Heart left ventricle (tissue), 16 donors: ENCODE results near the gene TANGO6. TPM values are rescaled to one million over a fixed set of nuclear protein-coding genes. Genes with fewer than 3 reads are reported as not detected.

Experiments used
- ATAC-seq, 4 donors: fragments of 200-7000 bp; cut with Tn5 transposase; one replicate each; pipeline ENCODE4 v1.9.1; 2020 to 2022; ENCODE audit warnings: moderate library complexity in 4 of 4, mild to moderate bottlenecking in 3 of 4, moderate number of reproducible peaks in 1 of 4
- DNase-seq, 5 donors: peaks; one replicate each; pipeline ENCODE4 v3.0.0-alpha.2; 2020
- H3K27ac ChIP-seq, 12 donors: fragments of 200-600 bp; sonication (generic) in 4 of 12; one replicate each; pipeline versions ENCODE4 v1.5.0 to v1.8.0; 2016 to 2022; ENCODE audit warnings: mild to moderate bottlenecking in 2 of 12
- H3K27me3 ChIP-seq, 9 donors: fragments of 200-600 bp; sonication (generic) in 2 of 9; one replicate each; pipeline versions ENCODE4 v1.5.1 to v1.8.0; 2016 to 2022; ENCODE audit warnings: mild to moderate bottlenecking in 3 of 9
- H3K36me3 ChIP-seq, 9 donors: fragments of 200-600 bp; sonication (generic) in 2 of 9; one replicate each; pipeline versions ENCODE4 v1.5.0 to v1.8.0; 2018 to 2022; ENCODE audit warnings: mild to moderate bottlenecking in 2 of 9
- H3K4me1 ChIP-seq, 12 donors: fragments of 200-600 bp; sonication (generic) in 4 of 12; one replicate each; pipeline versions ENCODE4 v1.5.0 to v1.8.0; 2016 to 2022; ENCODE audit warnings: mild to moderate bottlenecking in 3 of 12
- H3K4me3 ChIP-seq, 12 donors: fragments of 200-600 bp; sonication (generic) in 4 of 12; one replicate each; pipeline versions ENCODE4 v1.5.0 to v1.8.0; 2017 to 2022; ENCODE audit warnings: mild to moderate bottlenecking in 9 of 12, moderate library complexity in 4 of 12
- H3K9me3 ChIP-seq, 12 donors: fragments of 200-600 bp; sonication (generic) in 4 of 12; one replicate each; pipeline versions ENCODE4 v1.5.0 to v1.8.0; 2016 to 2022; ENCODE audit warnings: mild to moderate bottlenecking in 1 of 12
- CTCF ChIP-seq, 12 donors: fragments of 200-600 bp; sonication (generic) in 4 of 12; IDR thresholded peaks; one replicate each; pipeline versions ENCODE4 v1.5.0 to v1.8.0; 2018 to 2022; ENCODE audit warnings: antibody characterized with exemption in 12 of 12, mild to moderate bottlenecking in 5 of 12
- POLR2A ChIP-seq, 2 donors: fragments of 450-650 bp; IDR thresholded peaks; one replicate each; pipeline ENCODE4 v1.6.1; 2017; ENCODE audit warnings: antibody characterized with exemption in 2 of 2, mild to moderate bottlenecking in 2 of 2, moderate library complexity in 2 of 2
- WGBS, 4 donors: extraction: QIAGEN DNeasy Blood & Tissue Kit in 2 of 4; methylation state at CpG; one replicate each; pipeline versions ENCODE4 v1.1.5 to v1.1.7; 2013 to 2018; 5-methylcytosine and 5-hydroxymethylcytosine counted together
- intact Hi-C, 10 donors: fragments of 100-400 bp; cut with DNase I; formaldehyde crosslinking; loops; one replicate each; pipeline versions ENCODE4 v1.11.1 to v1.14.2; 2022
- polyA plus RNA-seq, 2 donors: library from polyadenylated mRNA; stranded (reverse); fragments of 200-250 nt; gene quantifications; one replicate each; pipeline ENCODE4 v1.2.3, GENCODE V29; 2013
- total RNA-seq, 9 donors: library from RNA; depleted of rRNA in 2 of 9; stranded (reverse); fragments of >200 nt in 2 of 9; fragmentation: NEBNext Ultra II Directional in 3 of 9; extraction: Animal tissue kit (Norgen Biotek cat#: 25700) in 3 of 9; gene quantifications; one replicate each; pipeline versions ENCODE4 v1.1.0 to v1.2.4, GENCODE V29; 2016 to 2023
- donor health status: ischemic (EF 13 %, LVEDD 7.1; RV severe dilation, severe dysfunction).
- donor health status: healthy with polysubstance abuse.
- donor health status: DM: no; HTN: yes; CAD: no.
- donor health status: DM: no; HTN: no; CAD: no.
- donor health status: ischemic (EF 25% LVEDD 6.9; RV normal size, moderate dysfunction).
- donor health status: ischemic (EF 25% LVEDD 5.7; RV mildly dilated, moderate dysfunction).
- donor health status: healthy.
- donor health status: DM: yes; HTN: yes; CAD: no.
- donor health status: ischemic (EF 35%, LVEDD 5.7; RV mildly dilated, moderate dysfunction).
- donor health status: nonischemic (EF 11% LVEDD 7.7; RV severe dilation, severe dysfunction).
- donor health status: DM: yes; HTN: yes; CAD: no.
- donor health status: PGD.
- donor health status: ischemic (EF 29% LVEDD 5.4; RV normal size, mild dysfunction).
- donor health status: nonischemic (EF 23%, LVEDD 6.1; RV moderate dilation, normal function).

Gene TANGO6
- total and polyA plus RNA-seq, 11 donors = 1.8 to 14.1 (median 8.8) TPM

- TF ChIP-seq POLR2A (IDR thresholded peaks at IDR 0.05) = no peak
- TF ChIP-seq CTCF (IDR thresholded peaks at IDR 0.05) = no peak
- no peaks in the 10 kb centered on the region for H3K27me3 ChIP-seq
- H3K9me3 ChIP-seq = peaks cover 0 to 10% (median 0%) of the 10 kb centered on the region in 12 donors
- DNase-seq (no peak), ATAC-seq (no peak)
- peaks cover 0 to 52% (median 36%) of the 10 kb centered on the region in 9 donors for H3K36me3 ChIP-seq
- intact Hi-C loops = no loop called here
- no peaks in the 10 kb centered on the region for H3K4me1 ChIP-seq
- WGBS, 4 donors = 89 to 95% (median 95%) methylated on average over 4 of the region's 4 CpGs
- no peak overlapping the region for H3K4me3 ChIP-seq
- H3K27ac ChIP-seq = no peak overlapping the region
Measured at GRCh38 chr16:68859828-68860227, 16.5 kb downstream of the TANGO6 start.

- Histone ChIP-seq H3K4me3 (no peak overlapping the region), H3K9me3 (peaks cover 0 to 10% (median 0%) of the 10 kb centered on the region in 12 donors), H3K4me1 (no peaks in the 10 kb centered on the region), H3K27me3 (no peaks in the 10 kb centered on the region), H3K36me3 (peaks cover 0 to 52% (median 36%) of the 10 kb centered on the region in 9 donors), H3K27ac (no peak overlapping the region)
- intact Hi-C loops = no loop called here
- no peak for ATAC-seq
- TF ChIP-seq POLR2A (IDR thresholded peaks at IDR 0.05) (no peak), CTCF (IDR thresholded peaks at IDR 0.05) (no peak)
- no peak for DNase-seq
- WGBS, 4 donors = 92 to 95% (median 93%) methylated on average over 15 of the region's 15 CpGs
Measured at GRCh38 chr16:68860978-68861892, 17.9 kb downstream of the TANGO6 start.

GRCh38 chr16:68866933-68867332, 23.6 kb downstream of the TANGO6 start:
- Histone ChIP-seq H3K27ac (no peak overlapping the region), H3K4me1 (no peaks in the 10 kb centered on the region), H3K27me3 (no peaks in the 10 kb centered on the region), H3K9me3 (no peaks in the 10 kb centered on the region), H3K36me3 (peaks cover 0 to 78% (median 35%) of the 10 kb centered on the region in 9 donors), H3K4me3 (no peak overlapping the region)
- intact Hi-C loops = no loop called here
- TF ChIP-seq CTCF (IDR thresholded peaks at IDR 0.05) (no peak), POLR2A (IDR thresholded peaks at IDR 0.05) (no peak)
- ATAC-seq (no peak), DNase-seq (no peak)
- 95 to 97% (median 96%) methylated on average over 6 of the region's 6 CpGs for WGBS, 4 donors

GRCh38 chr16:68869492-68870088, 26.3 kb downstream of the TANGO6 start:
- TF ChIP-seq CTCF (IDR thresholded peaks at IDR 0.05) (no peak), POLR2A (IDR thresholded peaks at IDR 0.05) (no peak)
- intact Hi-C loops = no loop called here
- Histone ChIP-seq H3K4me1 (no peaks in the 10 kb centered on the region), H3K36me3 (peaks cover 0 to 80% (median 24%) of the 10 kb centered on the region in 9 donors), H3K27me3 (no peaks in the 10 kb centered on the region), H3K9me3 (no peaks in the 10 kb centered on the region), H3K4me3 (no peak overlapping the region), H3K27ac (no peak overlapping the region)
- DNase-seq (no peak), ATAC-seq (no peak)
- WGBS, 4 donors = 83 to 86% (median 85%) methylated on average over 4 of the region's 4 CpGs
